Breast epithelium (tissue), 3 donors: ENCODE measurements around the gene AAMDC.

ENCODE experiments used
- POLR2AphosphoS5 ChIP-seq, 3 donors: sonication (generic); formaldehyde crosslinking; IDR thresholded peaks; one replicate each; pipeline ENCODE4 v1.6.1; 2017; ENCODE audit warnings: antibody characterized with exemption in 3 of 3
- TF ChIP-seq, protein P1 (sequence below), 3 donors: fragments of 450-650 bp; IDR thresholded peaks; one replicate each; pipeline ENCODE4 v1.5.1; 2016 to 2017; ENCODE audit warnings: antibody characterized with exemption in 3 of 3, mild to moderate bottlenecking in 3 of 3, moderate library complexity in 3 of 3

DNA sequence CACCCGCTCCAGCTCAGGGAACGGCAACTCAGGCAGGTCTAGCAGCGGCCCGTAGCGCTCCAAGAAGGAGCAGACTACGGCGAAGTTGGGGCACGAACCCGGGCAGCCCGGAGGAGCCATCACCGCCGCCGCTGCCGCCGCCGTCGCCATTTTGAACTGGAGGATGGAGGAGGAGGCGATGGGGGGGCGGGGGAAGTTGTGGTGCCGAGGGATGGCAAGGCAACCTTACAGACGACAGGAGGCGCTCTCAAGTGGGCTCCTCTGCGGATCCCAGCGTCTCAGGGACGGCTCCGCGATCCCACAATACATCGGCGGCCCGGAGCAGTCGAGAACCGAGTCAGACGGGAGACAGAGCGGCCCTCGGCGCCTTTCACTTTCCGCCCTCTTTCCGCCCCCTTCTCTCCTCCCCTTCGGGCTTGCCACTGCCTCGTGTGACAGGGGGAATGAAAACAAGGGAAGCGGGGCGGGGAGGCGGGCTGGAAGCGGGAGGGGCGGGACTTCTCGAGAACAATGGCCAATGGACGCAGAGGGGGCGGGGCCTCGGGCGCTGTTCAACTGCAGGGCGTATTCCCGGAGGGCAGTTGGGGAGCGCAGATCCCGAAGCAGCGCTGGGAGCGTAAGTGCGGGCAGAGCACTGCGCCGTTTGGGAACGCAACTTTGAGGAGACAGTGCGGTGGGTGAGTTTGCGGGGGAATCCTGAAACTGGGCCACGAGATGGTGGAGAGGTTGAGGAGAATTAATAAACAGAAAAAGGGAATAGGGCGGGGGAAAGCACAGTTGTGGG is at the start of gene AAMDC, which contains the start of gene RSF1:
- TF ChIP-seq, protein P1, sequence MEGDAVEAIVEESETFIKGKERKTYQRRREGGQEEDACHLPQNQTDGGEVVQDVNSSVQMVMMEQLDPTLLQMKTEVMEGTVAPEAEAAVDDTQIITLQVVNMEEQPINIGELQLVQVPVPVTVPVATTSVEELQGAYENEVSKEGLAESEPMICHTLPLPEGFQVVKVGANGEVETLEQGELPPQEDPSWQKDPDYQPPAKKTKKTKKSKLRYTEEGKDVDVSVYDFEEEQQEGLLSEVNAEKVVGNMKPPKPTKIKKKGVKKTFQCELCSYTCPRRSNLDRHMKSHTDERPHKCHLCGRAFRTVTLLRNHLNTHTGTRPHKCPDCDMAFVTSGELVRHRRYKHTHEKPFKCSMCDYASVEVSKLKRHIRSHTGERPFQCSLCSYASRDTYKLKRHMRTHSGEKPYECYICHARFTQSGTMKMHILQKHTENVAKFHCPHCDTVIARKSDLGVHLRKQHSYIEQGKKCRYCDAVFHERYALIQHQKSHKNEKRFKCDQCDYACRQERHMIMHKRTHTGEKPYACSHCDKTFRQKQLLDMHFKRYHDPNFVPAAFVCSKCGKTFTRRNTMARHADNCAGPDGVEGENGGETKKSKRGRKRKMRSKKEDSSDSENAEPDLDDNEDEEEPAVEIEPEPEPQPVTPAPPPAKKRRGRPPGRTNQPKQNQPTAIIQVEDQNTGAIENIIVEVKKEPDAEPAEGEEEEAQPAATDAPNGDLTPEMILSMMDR (IDR thresholded peaks at IDR 0.05), result peak; percentile 52 to 80 (median 57)
- peak in 2 of 3 donors; percentile 70 to 78 for TF ChIP-seq POLR2AphosphoS5 (IDR thresholded peaks at IDR 0.05)
